Inferior parietal cortex (tissue), 1 donor: Measurements from ENCODE around the gene TMEM121.

ENCODE experiments used
- DNase-seq: peaks from one replicate; pipeline ENCODE4 v3.0.0-alpha.2; 2016; ENCODE audit errors: extremely low spot score

Gene TMEM121

DNA sequence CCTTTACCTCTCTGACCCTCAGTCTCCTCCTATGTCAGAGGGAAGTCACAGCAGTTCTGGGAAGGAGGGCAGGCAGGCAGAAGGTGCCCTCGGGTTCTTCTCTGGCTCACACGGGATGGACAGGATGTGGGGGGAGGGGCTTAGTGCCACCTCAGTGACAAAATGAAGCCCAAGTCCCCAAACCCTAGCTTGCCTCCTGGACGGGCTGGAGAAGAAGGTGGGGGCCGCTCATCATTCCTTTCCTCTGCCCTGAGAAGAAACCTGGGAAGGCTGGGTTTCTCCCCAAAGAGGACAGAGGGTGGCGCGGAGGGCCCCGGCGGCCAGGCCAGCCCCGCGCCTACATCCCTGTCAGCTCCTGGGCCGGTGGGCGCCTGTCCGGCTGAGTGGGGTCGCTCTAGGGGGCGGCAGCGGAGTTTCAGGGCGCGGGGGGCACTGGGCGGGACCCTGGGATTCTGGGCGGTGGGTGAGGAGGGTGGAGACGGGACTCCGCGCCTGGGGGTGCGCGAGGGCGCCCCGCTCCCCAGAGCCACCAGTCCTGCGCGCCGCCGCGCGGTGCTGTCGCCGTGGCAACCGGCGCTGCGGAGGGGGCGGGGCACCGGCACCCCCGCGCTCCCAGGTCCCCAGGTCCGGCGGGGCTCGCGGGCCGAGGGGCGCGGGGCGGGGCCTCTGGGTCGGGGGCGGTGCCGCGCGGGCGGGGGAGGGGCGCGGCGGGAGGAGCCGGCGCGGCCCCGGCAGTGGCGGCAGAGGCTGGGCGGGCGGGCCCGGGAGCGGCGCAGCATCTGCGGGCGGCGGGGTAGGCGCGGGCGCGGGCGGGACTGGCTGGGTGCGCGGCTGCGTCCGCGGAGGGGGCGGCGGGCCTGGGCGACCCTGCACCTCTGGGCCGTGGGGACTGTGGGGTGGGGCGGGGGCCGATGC, at the start of gene TMEM121:
TSS of gene TMEM121 (plus strand) at position 723 of the 915 bp plus-strand sequence. CDS start 2,252 bp downstream, outside the sequence.
- no peak for DNase-seq

DNA sequence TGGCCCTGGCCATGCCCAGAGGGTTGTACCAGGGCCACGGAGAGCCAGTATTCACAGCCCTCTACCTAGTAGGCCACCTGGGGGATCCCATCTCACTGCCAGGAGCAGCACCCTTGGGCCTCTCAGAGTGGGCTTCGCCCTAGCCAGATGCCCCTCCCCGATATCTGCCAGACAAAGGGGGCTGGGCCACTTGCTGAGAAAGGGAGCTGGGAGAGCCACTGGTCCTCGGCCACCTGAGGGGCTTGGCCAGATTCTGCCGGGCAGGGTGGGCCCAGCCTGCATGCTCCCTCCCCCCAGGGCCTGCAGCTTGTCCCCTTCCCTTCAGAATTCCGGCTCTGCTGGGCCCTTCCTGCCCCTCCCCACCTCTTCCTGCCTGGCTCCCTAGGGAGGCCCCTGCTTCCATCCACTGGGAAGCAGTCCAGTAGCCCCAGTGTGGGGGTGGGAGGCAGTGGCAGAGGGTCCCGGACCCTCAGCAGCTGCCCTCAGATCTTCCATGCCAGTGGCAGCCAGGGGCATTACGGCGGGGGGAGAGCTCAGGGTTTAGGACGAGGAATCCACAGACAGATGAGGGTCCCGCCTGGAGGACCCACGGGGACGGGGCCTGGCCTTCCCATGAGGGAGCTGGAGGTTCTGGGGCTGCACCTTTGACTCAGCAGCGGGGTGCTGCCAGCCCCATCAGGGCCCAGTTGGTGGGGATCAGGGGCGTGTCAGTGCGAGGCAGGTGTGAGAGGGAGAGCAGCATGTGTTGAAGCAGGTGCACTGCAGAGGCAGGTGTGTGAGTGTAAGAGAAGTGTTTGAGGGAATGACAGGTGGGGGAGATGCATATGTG, 49.3 kb upstream of the TMEM121 start:
- DNase-seq: no peak

DNA sequence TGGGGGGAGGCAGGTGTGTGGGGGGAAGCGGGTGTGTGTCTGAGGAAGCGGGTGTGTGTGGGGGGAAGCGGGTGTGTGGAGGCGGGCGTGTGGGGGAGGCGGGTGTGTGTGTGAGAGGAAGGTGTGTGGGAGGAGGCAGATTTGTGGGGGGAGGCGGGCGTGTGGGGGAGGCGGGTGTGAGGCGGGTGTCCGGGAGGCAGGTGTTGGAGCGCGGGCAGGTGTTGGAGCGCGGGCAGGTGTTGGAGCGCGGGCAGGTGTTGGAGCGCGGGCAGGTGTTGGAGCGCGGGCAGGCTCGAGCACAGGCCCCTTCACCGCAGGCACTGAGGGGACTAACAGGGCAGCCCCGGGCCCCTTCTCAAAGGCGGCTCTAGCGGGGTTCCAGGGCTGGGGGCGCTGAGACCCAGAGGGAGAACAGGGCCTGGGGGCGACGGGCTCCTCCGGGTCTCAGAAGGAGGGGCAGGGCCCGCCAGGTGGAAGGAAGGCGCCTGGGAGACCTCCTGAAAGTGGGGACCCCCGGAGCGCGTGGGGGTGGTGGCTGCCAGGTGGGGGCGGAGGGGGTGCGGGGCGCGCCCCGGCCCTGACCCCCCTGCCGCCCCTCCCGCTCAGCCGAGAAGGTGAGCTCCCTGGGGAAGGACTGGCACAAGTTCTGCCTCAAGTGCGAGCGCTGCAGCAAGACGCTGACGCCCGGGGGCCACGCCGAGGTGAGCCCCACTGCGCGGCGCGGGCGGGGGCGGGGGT, 48.6 kb upstream of the TMEM121 start:
- DNase-seq: no peak

DNA sequence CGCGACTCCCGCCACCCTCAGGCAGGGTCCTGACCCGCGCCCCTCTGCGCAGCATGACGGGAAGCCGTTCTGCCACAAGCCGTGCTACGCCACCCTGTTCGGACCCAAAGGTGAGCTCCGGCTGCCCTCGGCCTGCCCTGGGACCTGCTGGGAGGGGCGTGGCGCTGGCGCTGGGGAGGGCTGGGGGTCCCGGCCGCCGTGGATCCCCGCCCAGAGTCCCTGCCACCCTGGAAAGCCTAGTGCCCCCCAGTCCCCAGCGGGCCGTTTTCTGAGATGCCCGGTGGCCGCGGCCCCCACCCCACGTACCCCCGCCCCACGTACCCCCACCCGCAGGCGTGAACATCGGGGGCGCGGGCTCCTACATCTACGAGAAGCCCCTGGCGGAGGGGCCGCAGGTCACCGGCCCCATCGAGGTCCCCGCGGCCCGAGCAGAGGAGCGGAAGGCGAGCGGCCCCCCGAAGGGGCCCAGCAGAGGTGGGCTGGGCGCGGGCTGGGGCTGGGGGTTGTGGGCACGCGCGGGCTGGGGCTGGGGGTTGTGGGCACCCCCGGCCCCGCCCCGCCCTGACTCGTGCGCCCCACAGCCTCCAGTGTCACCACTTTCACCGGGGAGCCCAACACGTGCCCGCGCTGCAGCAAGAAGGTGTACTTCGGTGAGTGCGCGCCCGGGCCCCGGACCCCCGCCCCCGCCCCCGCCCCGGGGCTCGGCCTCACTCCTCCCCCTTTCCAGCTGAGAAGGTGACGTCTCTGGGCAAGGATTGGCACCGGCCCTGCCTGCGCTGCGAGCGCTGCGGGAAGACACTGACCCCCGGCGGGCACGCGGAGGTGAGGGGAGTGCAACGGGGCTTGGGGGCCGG, 47.8 kb upstream of the TMEM121 start:
- DNase-seq: no peak

DNA sequence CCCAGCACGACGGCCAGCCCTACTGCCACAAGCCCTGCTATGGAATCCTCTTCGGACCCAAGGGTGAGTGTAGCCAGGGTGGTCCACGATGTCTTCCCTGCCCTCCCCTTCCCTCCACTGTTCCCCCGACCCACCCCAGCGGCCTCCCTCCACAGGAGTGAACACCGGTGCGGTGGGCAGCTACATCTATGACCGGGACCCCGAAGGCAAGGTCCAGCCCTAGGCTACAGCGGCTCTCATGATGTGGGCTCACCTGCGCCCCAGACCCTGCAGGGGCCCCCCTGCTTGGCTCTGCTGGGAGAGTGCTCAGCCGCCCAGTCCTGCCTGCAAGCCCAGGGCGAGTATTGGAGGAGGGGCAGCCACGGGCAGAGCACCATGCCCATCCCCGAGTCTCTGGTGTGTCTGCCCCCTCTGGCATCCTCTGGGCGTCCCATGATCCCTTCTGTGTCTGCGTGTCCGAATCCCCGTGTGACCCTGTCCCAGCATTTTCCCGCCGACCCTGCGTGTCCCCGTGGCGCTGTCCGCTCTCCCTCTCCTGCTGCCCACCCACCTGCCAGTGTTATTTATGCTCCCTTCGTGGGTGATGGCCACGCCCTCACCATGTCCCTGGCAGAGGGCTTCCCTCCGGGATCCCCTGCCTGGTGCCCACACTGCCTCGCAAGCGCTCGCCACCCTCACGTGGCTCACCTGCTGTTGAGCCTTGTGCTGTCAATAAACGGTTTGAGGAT, 46.8 kb upstream of the TMEM121 start:
- no peak for DNase-seq

DNA sequence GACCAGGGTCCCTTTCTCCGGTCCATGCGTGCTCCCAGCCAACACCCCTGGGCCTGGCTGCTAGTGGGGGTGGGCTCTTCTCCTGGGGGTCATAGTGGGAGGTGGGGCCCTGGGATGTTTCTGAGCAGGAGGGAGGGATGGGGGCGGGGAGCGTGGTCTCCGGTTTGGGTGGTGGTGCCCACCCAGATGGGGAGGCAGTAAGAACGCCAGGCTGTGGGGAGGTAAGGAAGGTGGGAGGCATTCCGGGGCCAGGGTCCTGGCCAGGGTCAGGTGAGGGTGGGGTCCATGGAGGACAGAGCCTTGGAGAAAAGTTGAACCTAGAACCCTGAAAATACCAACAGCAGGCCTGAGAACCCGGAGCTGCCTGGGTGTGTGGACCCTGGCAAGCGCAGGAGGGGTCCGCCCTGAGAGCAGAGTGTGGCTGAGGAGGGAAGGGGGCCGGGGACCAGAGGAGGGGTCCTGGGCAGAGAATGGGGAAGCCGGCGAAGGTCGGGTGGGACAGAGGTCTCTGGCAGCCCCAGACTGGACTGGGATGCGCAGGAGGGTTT, 46.1 kb upstream of the TMEM121 start:
- no peak for DNase-seq

DNA sequence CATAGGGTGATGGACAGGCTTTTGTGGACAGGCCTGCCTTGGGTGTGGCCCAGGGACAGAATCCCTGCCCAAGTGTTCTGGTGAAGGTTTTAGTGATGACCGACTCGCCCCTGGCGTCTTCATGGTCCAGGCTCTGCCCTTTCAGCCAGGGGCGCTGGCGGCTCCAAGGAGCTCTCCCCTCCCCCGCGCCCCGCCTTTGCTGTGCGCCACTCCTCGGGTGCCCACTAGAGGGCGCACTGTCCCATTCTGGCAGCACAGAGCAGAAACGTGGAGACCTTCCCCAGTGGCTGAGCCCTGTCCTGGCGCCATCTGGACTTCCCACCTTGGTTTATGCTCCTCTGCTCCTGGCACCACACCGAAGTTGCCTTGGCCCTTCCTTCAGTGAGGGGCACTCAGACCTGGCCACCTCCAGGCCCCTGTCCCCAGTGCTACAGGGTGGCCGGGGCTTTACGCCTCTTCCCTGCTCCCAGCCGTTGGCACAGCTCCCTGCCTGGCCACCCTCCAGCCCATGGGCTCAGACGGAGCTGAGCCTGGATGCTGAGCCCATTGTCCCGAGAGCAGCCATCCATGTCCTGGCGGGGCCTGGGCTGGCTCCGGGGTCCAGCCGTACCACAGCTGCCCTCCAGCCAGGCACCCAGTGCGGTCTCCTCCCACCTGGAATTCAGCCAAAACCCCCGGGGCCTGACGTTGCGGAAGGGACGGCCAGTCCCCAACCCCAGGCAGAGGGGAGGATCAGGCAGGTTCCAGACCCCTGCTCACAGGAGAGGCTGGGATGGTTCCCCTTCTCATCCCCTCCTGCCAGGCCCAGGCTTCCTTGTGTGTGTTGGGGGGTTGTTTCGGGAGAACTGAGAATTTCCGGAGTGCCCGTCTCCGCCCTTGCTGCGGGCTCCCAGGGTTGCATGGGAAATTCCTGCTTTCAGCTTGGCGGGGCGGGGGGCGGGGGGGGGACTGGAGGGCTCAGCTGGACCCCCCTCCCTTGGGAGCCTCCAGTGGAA, 45.3 kb upstream of the TMEM121 start:
- peak; percentile 85 for DNase-seq

DNA sequence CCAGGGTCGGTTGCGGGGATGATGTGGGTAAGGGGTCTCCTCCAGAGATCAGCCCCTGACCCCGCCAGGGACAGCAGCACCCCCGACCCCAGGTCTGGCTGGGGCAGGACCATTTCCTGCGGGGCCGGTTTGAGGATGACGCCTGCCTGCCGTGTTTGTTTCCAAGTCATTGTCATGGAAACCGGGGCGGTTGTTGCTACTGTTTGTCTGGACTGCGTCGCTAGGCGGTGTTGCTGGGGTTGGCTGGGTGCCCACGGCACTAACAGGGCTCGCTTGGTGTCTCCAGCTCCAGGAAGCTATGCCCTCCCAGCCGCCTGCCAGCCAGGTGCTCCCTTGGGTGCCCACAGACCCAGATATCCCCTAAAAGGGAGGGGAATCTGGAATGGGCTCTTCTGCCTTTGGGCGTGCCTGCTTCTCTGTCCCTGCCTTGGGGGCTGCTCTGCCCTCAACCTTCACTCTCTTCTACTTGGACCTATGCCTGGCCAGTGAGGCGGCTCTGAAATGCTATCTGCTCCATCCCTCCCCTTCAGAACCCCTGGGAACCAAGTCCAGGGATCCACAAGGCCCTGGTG, 44.4 kb upstream of the TMEM121 start:
- DNase-seq: peak; percentile 75

DNA sequence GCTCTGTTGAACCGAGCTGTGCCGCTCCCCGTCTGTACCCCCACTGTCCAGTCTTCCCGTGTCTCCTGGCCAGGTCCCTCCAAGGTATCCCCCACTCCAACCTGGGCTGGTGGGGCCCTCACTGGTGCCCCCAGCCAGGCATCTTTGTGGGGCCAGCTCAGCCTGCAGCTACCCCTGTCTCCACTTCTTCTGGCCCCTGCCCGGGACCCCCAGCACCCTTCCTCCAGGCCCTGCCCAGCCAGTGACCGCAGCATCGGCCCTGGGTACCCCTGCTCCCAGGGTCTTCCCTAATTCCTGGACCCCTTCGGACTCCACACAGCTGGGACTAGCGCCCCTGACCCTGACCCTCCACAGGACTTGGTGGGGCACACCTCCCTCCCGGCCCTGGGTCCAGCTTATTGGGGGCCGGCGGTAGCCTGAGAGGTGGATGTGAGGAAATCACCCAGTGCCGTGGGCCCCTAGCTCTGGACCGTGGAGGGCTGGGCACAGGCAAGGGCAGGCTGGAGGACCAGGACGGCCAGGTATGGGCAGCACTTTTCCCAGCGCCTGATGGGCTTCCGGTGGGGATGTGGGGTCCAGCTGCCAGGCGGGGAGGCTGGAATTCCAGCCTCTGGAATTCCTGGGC, 43.8 kb upstream of the TMEM121 start:
- DNase-seq: no peak

DNA sequence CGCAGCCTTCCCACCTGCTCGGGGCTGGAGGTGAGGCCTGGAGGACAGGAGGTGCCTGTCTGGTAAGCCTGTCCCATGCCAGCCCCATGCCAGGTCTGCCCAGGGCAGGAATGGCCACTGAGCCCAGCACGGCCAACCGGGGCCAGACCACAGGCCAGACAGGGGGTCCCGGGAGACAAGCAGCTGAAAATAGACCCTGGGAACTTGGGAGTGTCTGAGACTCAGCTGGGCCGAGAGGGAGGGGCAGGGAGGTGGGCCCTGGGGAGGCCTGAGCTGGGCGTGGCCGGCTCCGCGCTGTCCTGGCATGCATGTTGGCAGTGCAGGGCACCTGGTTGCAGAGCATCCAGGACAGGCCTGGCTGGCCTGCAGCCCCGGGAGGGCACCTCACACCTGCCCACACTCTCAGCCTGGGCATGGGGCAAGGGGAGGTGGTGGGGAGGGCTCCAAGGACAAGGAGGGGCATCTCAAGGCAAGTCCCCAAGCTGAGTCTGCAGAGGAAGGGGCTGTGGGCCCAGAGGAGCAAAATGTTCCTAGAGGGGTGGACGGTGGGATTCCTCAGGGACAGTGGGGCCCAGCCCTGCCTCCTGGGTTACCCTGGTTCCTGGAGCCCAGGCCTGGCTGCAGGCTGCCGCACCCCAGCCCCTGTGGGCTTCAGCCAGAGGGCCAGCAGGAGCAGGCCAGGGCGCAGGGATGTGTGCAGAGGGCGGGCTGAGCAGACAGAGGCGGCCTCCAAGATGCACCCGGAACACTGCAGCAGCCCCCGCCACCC, 42.9 kb upstream of the TMEM121 start:
- no peak for DNase-seq

DNA sequence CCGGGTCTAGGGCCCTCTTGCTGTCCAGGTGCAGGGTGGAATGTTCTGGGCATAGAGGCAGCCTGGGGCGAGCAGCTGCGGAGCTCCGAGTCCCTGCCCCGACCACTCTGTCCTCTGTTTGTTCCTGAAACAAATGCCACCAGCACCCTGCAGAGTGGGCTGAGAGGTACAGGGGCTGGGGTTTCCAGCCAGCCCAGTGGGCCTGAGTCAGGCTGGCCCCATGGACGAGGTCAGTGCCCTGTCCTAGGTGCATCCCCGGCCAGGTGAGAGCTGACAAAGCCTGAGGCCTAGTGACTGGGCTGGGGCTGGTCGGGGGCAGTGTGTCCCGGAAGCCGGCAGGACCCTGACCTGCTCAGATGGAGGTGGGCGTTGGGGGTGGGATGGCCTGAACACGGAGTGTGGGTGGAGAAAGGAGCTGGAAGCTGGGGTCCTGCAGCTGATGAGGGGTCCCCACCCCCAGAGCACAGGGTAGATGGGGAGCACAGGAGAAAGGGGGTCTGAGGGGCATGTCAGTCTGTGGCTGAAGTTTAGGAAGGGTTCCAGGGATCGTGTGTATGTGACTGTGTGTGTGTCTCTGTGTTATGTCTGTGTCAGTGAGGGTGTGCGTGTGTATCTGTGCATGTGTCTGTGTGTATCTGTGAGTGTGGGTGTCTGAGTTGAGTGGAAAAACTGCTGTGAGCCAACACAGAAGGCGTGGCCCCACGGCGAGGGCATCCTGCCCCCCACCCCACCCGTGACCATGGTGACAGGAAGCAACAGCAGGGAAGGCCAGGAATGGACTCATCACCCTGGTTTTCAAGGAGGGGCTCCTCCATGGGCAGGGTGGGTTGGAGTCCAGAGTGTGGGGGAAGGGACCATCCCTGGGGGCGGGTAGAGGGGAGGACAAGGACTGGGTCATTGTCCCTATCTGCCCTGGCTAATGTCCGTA, 42.0 kb upstream of the TMEM121 start:
- no peak for DNase-seq

DNA sequence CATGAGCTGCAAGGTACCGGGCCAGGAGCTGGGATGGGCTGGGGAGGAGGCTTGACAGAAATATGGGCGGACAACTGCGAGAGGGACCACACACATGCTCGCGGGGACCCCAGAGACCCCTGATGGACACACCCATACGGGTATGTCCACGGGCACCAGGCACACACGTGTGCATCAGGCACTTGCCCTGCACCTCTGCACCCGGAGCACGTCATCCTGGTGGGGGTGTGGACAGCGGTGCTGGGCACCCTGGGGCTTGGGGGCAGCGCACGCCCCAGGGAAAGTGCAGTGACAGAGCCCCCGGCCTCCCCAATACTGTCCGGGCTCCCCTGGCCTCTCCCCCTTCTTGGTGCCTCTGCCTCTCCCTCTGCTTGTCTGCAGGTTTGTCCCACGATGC, 41.4 kb upstream of the TMEM121 start:
- no peak for DNase-seq

DNA sequence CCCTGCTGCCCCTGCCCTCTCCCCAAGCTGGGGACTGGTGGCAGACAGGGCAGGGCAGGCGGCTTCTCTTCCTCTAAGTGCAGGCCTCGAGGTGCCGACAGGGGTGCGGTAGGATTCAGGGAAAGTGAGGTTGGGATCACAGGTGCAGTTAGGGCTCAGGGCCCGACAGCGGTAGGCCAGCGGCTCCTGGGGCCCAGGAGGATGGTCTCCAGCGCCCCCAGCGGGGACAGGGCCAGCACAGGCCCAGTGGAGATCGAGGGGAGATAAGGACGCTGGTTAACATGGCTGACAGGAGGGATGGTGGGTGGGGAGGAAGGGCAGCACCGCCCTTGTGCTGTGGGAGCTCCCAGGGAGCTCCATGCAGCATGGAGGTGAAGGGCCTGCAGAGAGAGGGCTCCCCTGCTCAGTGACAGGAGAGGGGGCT, 40.6 kb upstream of the TMEM121 start:
- no peak for DNase-seq

DNA sequence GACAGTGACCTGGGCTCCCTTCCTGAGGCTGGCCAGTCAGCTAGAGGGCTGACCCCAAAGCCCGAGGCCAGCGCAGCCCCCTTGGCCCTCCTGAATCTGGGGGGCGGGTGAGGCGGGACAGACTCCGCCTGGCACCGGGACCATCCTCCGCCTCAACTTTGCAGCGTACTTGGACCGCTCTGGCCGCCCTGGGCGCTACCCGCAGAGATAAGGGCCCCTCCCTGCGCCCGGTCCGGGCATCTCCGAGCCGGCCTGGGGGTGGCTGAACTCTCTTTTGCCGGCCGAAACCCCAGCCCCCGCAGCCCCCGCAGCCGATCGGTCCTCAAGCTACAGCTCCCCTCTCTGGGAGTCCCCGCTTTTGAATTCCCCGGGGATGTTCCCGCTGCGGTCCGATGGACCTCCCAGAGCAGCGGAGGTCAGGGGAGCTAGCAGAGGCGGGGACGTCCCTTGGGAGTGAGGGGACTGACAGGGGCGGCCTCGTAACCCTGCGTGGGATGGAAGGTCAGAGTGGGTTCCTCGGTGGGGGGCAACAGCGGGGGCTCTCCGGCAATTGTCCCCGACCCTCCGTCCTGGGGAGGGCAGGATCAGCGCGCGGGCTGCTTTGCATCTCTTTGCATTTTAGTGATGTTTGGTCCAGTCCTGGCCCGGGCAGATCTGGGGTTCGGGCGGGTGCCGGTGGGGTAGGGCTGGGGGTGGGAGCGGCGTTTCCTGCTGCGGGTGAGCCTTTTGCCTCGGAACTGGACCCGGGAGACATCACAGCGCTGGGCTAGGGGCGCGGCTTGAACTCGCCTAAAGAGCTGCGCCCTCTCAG, 40.0 kb upstream of the TMEM121 start, which contains the start of gene CRIP1:
TSS of gene CRIP1 (plus strand) at position 724 of the 811 bp plus-strand sequence. CDS start 374 bp downstream, outside the sequence.
- DNase-seq: no peak

DNA sequence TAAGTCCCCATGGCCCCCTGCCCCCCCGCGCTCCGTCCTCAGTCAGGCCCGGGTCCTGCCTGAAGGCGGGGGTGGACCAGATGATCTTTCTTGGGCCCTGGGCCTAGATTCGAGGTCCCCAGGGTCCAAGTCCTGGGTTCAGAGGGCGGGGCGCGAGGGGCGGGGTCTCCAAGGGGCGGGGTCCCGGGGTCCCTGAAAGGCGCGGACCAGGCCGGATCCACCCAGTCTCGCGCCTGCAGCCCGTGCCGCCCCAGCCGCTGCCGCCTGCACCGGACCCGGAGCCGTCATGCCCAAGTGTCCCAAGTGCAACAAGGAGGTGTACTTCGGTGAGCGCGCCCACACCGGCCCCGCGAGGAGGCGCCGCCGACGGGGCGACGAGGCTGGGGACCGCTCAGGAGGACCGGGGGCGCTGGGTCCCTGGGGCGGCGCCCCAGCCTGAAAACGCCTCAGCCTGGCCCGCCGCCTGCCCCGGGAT, 39.4 kb upstream of the TMEM121 start:
- DNase-seq: no peak
